GM20000 (cell line): ENCODE data around the gene VAT1.

ENCODE experiments used
- DNase-seq: peaks from one replicate; pipeline ENCODE4 v3.0.0; 2012; ENCODE audit warnings: low spot score
- CTCF ChIP-seq: IDR thresholded peaks from 2 replicates; pipeline ENCODE4 v1.5.1; 2012; ENCODE audit warnings: mild to moderate bottlenecking, control low read depth; ENCODE audit errors: extremely low read depth, missing control alignments

The VAT1 gene

GRCh38 chr17:43019418-43019817 is 2.8 kb downstream of the VAT1 start:
- no peak for DNase-seq
- TF ChIP-seq CTCF, result no peak

GRCh38 chr17:43018932-43019331 is 3.3 kb downstream of the VAT1 start:
- no peak for DNase-seq
- TF ChIP-seq CTCF, result no peak

- no peak for DNase-seq
Measured at GRCh38 chr17:43018008-43018853, 4.0 kb downstream of the VAT1 start.

GRCh38 chr17:43016216-43016615 is 6.0 kb downstream of the VAT1 start:
- DNase-seq, result no peak
- TF ChIP-seq CTCF, result no peak

More at GRCh38 chr17:43018008-43018853, 4.0 kb downstream of the VAT1 start:
- TF ChIP-seq CTCF, result no peak

- no peak for DNase-seq
- no peak for TF ChIP-seq CTCF
Measured at GRCh38 chr17:43015579-43015978, 6.6 kb downstream of the VAT1 start.

- no peak for DNase-seq
- TF ChIP-seq CTCF, result no peak
Measured at GRCh38 chr17:43014649-43015542, 7.3 kb downstream of the VAT1 start.
